ENCODE results near the gene ARHGAP31.

The ARHGAP31 gene

GRCh38 chr3:119400466-119400865, 106.3 kb downstream of the ARHGAP31 start:
- H3K4me1 ChIP-seq, result no peaks in the 10 kb centered on the region
- peaks cover 0 to 57% (median 42%) of the 10 kb centered on the region in 3 donors for H3K36me3 ChIP-seq
- no peaks in the 10 kb centered on the region for H3K27me3 ChIP-seq
- no peak for TF ChIP-seq CTCF (IDR thresholded peaks at IDR 0.05)
- DNase-seq, result no peak
- H3K27ac ChIP-seq, result no peak overlapping the region
- H3K9me3 ChIP-seq, result no peaks in the 10 kb centered on the region
- intact Hi-C loops (cut with DNase I; ENCODE audit: low total_unique reads), result no loop called here
- no peak overlapping the region for H3K4me3 ChIP-seq

GRCh38 chr3:119401069-119401468, 106.9 kb downstream of the ARHGAP31 start:
- Histone ChIP-seq H3K27ac (no peak overlapping the region), H3K4me1 (no peaks in the 10 kb centered on the region), H3K4me3 (no peak overlapping the region), H3K9me3 (no peaks in the 10 kb centered on the region), H3K27me3 (no peaks in the 10 kb centered on the region), H3K36me3 (peaks cover 0 to 57% (median 46%) of the 10 kb centered on the region in 3 donors)
- no peak for TF ChIP-seq CTCF (IDR thresholded peaks at IDR 0.05)
- no peak for DNase-seq
- intact Hi-C loops (cut with DNase I; ENCODE audit: low total_unique reads), result no loop called here

GRCh38 chr3:119401503-119402440, 107.6 kb downstream of the ARHGAP31 start:
- no peak for TF ChIP-seq CTCF (IDR thresholded peaks at IDR 0.05)

DNA sequence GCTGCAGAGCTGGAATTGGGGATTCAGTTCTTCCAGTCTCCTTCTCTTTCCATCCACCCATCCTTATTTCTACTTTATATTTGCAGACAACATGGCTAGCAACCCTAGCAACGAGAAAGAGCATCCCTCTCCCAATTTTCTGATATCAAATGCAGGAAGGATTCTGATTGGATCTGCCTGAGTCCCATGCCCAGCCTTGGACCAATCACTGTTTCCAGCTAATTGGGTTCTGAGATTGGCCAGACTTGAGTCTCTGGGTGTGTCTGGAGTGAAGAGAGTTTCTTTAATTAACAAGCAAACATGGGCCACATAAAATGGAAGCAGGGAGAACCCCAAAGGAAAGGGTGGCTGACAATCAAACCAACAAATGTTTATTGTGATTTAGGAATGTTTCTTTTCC, 108.6 kb downstream of the ARHGAP31 start:
- Histone ChIP-seq H3K4me3 (no peak overlapping the region), H3K27me3 (no peaks in the 10 kb centered on the region), H3K36me3 (peaks cover 0 to 53% (median 46%) of the 10 kb centered on the region in 3 donors), H3K27ac (no peak overlapping the region), H3K9me3 (no peaks in the 10 kb centered on the region), H3K4me1 (no peaks in the 10 kb centered on the region)
- no peak for TF ChIP-seq CTCF (IDR thresholded peaks at IDR 0.05)
- intact Hi-C loops (cut with DNase I; ENCODE audit: low total_unique reads), result no loop called here
- DNase-seq, result no peak

More at GRCh38 chr3:119401503-119402440, 107.6 kb downstream of the ARHGAP31 start:
- DNase-seq, result no peak
- Histone ChIP-seq H3K4me1 (no peaks in the 10 kb centered on the region), H3K36me3 (peaks cover 0 to 60% (median 53%) of the 10 kb centered on the region in 3 donors), H3K27me3 (no peaks in the 10 kb centered on the region), H3K4me3 (no peak overlapping the region), H3K27ac (no peak overlapping the region), H3K9me3 (no peaks in the 10 kb centered on the region)
- intact Hi-C loops (cut with DNase I; ENCODE audit: low total_unique reads), result no loop called here

GRCh38 chr3:119403201-119403600, 109.0 kb downstream of the ARHGAP31 start:
- H3K36me3 ChIP-seq, result peaks cover 0 to 52% (median 46%) of the 10 kb centered on the region in 3 donors
- no peaks in the 10 kb centered on the region for H3K27me3 ChIP-seq
- H3K4me1 ChIP-seq, result no peaks in the 10 kb centered on the region
- no peak overlapping the region for H3K27ac ChIP-seq
- DNase-seq, result no peak
- H3K9me3 ChIP-seq, result no peaks in the 10 kb centered on the region
- intact Hi-C loops (cut with DNase I; ENCODE audit: low total_unique reads), result no loop called here
- no peak overlapping the region for H3K4me3 ChIP-seq
- no peak for TF ChIP-seq CTCF (IDR thresholded peaks at IDR 0.05)

Measured in tibial artery (tissue), 4 donors.